ENCODE data around the gene ANKRA2. TPM values are rescaled to one million over a fixed set of nuclear protein-coding genes. Genes with fewer than 3 reads are reported as not detected.

The ANKRA2 gene, protein sequence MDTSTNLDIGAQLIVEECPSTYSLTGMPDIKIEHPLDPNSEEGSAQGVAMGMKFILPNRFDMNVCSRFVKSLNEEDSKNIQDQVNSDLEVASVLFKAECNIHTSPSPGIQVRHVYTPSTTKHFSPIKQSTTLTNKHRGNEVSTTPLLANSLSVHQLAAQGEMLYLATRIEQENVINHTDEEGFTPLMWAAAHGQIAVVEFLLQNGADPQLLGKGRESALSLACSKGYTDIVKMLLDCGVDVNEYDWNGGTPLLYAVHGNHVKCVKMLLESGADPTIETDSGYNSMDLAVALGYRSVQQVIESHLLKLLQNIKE
- polyA plus RNA-seq (ENCODE audit: insufficient read length) = 33.9 TPM

DNA sequence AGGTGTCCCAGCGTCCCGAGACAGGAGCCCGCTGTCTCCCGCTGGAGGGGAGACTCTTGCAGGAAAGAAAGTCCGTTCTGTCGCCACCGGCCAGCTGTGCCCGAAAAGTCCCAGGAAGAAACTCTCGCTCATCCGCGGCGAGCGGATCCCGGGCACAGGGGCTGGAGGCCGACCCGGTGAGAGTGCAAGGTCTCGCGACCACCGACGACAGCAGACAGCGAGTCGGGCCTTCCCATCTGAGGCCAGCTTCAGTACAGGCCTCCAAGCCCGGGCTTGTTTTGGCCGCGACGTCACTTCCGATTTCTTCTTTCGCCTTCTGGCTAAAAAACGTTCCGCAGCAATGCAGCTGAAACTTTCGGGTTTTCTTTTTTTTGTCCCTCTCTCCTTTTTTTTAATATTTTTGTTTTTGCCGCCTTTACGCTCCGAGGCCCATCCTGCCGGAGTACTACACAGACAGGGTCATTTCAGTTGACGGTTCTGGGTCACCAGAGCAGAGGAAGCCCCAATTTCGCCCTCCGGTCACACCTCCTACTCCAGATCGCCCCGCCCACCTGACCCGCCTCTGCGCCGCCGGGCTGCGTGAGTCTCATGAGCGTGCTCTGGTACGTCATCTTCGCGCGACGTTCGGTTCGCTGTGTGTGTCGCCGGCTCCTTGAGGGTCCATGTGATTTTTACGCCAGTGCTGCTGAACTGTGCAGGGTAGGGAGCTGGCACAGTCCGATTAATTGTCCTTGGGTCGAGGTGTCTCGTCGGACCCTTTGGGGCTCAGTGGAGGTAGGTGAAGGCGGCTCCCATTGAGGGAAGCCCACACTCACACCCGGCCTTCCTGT is at the start of gene ANKRA2, which contains the start of gene UTP15:
Gene ANKRA2 (minus strand): TSS at position 501 of the 830 bp plus-strand sequence. CDS start 2,758 bp downstream, outside the sequence.
Gene UTP15 (plus strand): TSS at position 605 of the 830 bp plus-strand sequence. CDS start 1,602 bp downstream, outside the sequence.
- peak; percentile 96 for DNase-seq (ENCODE audit: low read depth)

GRCh38 chr5:73615085-73615484 is 49.6 kb upstream of the ANKRA2 start:
- DNase-seq (ENCODE audit: low read depth) = no peak

GRCh38 chr5:73612799-73613198 is 47.4 kb upstream of the ANKRA2 start:
- no peak for DNase-seq (ENCODE audit: low read depth)

GRCh38 chr5:73607228-73607627 is 41.8 kb upstream of the ANKRA2 start:
- no peak for DNase-seq (ENCODE audit: low read depth)

DNA sequence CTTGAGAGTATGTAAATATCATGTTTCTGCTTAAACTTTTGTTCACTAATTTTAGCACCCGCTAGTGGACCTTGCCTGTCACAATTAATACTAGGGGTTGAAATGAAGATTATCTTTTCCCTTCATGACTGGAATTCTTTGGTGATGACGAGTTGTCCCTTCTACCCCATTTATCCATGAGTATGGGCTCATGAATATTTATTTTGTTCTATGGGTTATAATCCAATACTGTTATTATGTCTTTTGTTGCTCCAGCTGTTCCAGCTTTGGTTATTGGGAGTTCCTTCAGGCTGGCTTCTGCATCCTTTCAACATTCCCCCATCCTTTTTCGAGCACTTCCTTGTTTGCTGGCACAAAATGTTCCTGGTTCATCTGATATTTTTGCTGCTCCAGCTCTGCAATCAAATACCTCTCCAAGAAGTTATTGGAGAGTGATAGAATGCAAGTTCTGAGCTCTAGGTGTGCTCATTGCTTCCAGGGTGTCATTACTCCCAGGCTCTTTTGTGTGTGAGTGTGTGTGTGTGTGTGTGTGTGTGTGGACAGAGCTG is 40.8 kb upstream of the ANKRA2 start:
- DNase-seq (ENCODE audit: low read depth) = no peak

- DNase-seq (ENCODE audit: low read depth) = no peak
Observed at GRCh38 chr5:73605223-73606087, 40.0 kb upstream of the ANKRA2 start.

GRCh38 chr5:73603998-73604397 is 38.6 kb upstream of the ANKRA2 start:
- no peak for DNase-seq (ENCODE audit: low read depth)

DNA sequence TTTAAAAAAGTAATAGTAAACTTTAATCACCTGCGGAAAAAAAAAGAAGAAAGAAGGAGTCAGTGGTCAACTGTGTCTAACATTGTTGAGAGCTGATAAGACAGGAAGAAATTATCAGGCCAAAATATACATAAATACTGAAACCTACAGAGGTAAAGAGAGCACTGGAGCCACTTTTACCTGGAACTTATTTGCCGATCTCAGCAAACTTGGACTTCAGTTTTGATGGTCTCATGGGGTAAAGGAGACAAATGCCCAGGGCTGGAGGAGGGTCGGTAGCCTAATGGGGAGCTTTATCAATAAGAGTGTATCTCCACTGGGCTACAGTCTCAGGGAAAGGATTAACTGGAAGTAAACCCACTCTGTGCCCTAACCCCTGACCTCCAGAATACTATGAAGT is 33.9 kb upstream of the ANKRA2 start:
- no peak for DNase-seq (ENCODE audit: low read depth)

GRCh38 chr5:73596705-73597328 is 31.4 kb upstream of the ANKRA2 start:
- no peak for DNase-seq (ENCODE audit: low read depth)

DNA sequence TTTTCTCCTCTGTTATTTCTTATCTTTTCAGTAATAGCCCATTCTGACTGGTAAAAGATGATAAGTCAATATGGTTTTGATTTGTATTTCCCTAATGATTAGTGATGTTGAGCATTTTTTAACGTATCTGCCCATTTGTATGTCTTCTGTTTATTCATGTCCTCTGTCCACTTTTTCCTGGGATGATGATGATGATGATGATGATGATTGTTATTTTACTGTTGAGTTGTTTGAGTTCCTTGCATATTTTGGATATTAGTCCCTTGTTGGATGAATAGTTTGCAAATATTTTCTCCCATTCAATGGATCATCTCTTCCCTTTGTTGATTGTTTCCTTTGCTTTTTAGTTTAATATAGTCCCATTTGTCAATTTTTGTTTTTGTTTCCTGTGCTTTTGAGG is 27.1 kb upstream of the ANKRA2 start:
- DNase-seq (ENCODE audit: low read depth) = no peak

DNA sequence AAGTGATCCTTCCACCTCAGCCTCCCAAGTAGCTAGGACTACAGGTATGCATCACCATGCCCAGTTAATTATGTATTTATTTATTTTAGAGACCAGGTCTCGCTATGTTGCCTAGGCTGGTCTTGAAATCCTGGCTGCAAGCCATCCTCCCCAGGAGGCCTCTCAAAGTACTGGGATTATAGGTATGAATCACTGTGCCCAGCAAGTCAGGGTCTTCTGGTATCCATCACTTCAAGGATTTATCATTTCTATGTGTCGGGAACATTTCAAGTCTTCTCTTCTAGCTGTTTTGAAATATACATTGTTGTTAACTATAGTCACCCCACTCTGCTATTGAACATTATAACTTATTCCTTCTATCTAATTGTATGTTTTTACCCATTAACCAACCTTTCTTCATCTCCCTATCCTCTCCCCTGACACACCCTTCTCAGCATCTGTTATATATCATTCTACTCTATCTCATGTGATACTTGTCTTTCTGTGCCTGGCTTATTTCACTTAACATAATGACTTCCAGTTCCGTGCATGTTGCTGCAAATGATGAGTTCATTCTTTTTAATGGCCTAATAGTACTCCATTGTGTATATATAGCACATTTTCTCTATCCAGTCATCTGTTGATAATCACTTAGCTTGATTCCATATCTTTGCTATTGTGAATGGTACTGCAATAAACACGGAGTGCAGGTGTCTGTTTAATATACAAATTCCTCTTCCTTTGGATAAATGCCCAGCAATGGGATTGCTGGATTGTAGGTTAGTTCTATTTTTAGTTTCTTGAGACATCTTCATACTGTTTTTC is 26.5 kb upstream of the ANKRA2 start:
- DNase-seq (ENCODE audit: low read depth) = no peak

GRCh38 chr5:73591102-73591695 is 25.8 kb upstream of the ANKRA2 start:
- peak; percentile 43 for DNase-seq (ENCODE audit: low read depth)

DNA sequence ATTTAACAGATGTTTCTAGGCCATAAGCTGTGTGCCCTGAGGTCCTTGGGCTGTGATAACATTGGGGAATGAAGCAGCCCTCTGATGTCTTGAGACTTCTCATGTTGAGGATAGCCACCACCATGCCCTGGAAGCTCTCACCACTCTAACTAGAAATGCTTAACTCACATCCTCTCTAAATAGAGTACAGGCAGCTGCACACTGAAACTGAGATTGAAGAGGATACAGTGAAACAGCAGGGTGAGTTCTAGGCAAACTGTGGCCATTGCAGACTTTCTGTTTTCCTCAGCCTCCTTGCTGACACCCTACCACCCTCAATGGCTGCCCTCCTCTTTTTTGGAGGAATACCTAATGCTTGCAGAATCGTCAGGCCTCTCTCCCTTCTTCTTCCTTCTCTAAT is 22.5 kb upstream of the ANKRA2 start:
- no peak for DNase-seq (ENCODE audit: low read depth)

GRCh38 chr5:73582285-73583145 is 17.1 kb upstream of the ANKRA2 start:
- DNase-seq (ENCODE audit: low read depth) = no peak

- no peak for DNase-seq (ENCODE audit: low read depth)
Observed at GRCh38 chr5:73565969-73566547, 619 bp upstream of the ANKRA2 start.

- no peak for DNase-seq (ENCODE audit: low read depth)
Observed at GRCh38 chr5:73564675-73565074, 764 bp downstream of the ANKRA2 start.

DNA sequence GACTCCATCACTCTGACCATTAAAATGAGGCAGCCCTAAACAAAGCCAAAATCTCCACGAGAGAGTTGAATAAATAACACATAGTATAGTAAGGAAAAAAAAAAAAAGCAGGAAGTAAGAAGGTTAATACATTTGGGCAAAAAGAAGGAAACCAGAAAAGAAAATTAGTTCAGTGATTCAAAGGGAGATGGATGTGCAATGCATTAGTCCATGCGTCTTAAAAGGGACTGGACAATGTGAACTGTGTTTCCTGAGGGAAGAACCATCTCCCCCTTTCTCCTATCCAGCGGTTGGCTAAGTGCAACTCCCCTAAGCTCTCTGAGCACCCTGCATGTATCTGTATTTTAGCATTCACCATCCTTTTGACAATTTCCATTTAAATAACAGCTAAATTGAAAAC is 1.4 kb downstream of the ANKRA2 start:
- DNase-seq (ENCODE audit: low read depth) = no peak

- DNase-seq (ENCODE audit: low read depth) = no peak
Observed at GRCh38 chr5:73558950-73559349, 6.5 kb downstream of the ANKRA2 start.

All from forelimb muscle (tissue), 1 donor.